BE2C (cell line): ENCODE data around the gene AK4.
"Not testable (repeated sequence)": the region's sequence is repeated elsewhere in the genome, so short reads cannot be mapped to it uniquely, and the experiment has no call there.

Source experiments
- DNase-seq: peaks from one replicate; pipeline ENCODE4 v3.0.0-alpha.2; 2020
- H3K27me3 ChIP-seq: fragments of 250-450 bp; sonication (Bioruptor Pico); 2 replicates; pipeline ENCODE4 v1.5.1; 2020; ENCODE audit warnings: mild to moderate bottlenecking
- H3K36me3 ChIP-seq: fragments of 250-450 bp; sonication (Bioruptor Pico); 2 replicates; pipeline ENCODE4 v1.5.1; 2020; ENCODE audit warnings: mild to moderate bottlenecking
- H3K4me1 ChIP-seq: fragments of 250-450 bp; sonication (Bioruptor Pico); 2 replicates; pipeline ENCODE4 v1.5.1; 2020
- H3K4me3 ChIP-seq: 2 replicates; pipeline ENCODE4 v1.5.1; 2011; ENCODE audit warnings: low read depth, low read length
- H3K9me3 ChIP-seq: fragments of 250-450 bp; sonication (Bioruptor Pico); 2 replicates; pipeline ENCODE4 v1.5.1; 2020
- CTCF ChIP-seq: IDR thresholded peaks from 2 replicates; pipeline ENCODE4 v1.5.1; 2012; ENCODE audit warnings: mild to moderate bottlenecking, low read depth, low read length

AK4 gene

GRCh38 chr1:65112811-65113210 lies 35.2 kb upstream of the AK4 start:
- Histone ChIP-seq H3K4me3 (no peak overlapping the region), H3K4me1 (no peaks in the 10 kb centered on the region), H3K27me3 (no peaks in the 10 kb centered on the region), H3K9me3 (no peaks in the 10 kb centered on the region), H3K36me3 (no peaks in the 10 kb centered on the region)
- TF ChIP-seq CTCF = no peak
- DNase-seq = no peak

GRCh38 chr1:65113298-65113697 lies 34.7 kb upstream of the AK4 start:
- no peak for DNase-seq
- no peak for TF ChIP-seq CTCF

GRCh38 chr1:65114322-65114721 lies 33.7 kb upstream of the AK4 start:
- no peak for TF ChIP-seq CTCF
- DNase-seq = peak; percentile 13
- Histone ChIP-seq H3K4me1 (no peaks in the 10 kb centered on the region), H3K9me3 (no peaks in the 10 kb centered on the region), H3K4me3 (no peak overlapping the region), H3K27me3 (no peaks in the 10 kb centered on the region), H3K36me3 (no peaks in the 10 kb centered on the region)

More at GRCh38 chr1:65113298-65113697, 34.7 kb upstream of the AK4 start:
- no peaks in the 10 kb centered on the region for H3K9me3 ChIP-seq
- H3K4me1 ChIP-seq = no peaks in the 10 kb centered on the region
- no peaks in the 10 kb centered on the region for H3K36me3 ChIP-seq
- H3K4me3 ChIP-seq = no peak overlapping the region
- no peaks in the 10 kb centered on the region for H3K27me3 ChIP-seq

GRCh38 chr1:65119951-65120350 lies 28.1 kb upstream of the AK4 start:
- Histone ChIP-seq H3K36me3 (no peaks in the 10 kb centered on the region), H3K4me1 (no peaks in the 10 kb centered on the region), H3K4me3 (no peak overlapping the region), H3K27me3 (no peaks in the 10 kb centered on the region), H3K9me3 (no peaks in the 10 kb centered on the region)
- DNase-seq = no peak
- TF ChIP-seq CTCF = no peak

- H3K4me1 ChIP-seq, H3K4me3 ChIP-seq, H3K27me3 ChIP-seq, H3K9me3 ChIP-seq, DNase-seq, H3K36me3 ChIP-seq: not testable (repeated sequence)
These were observed 18.9 kb upstream of the AK4 start for GRCh38 chr1:65129104-65129503.

- no peaks in the 10 kb centered on the region for H3K4me1 ChIP-seq
- TF ChIP-seq CTCF = no peak
- no peak for DNase-seq
- H3K4me3 ChIP-seq = no peak overlapping the region
- H3K27me3 ChIP-seq = no peaks in the 10 kb centered on the region
- no peaks in the 10 kb centered on the region for H3K36me3 ChIP-seq
- no peaks in the 10 kb centered on the region for H3K9me3 ChIP-seq
These were observed 9.5 kb upstream of the AK4 start for GRCh38 chr1:65138524-65138923.

GRCh38 chr1:65139793-65140192 lies 8.2 kb upstream of the AK4 start:
- H3K4me1 ChIP-seq, H3K4me3 ChIP-seq, H3K36me3 ChIP-seq, H3K9me3 ChIP-seq, H3K27me3 ChIP-seq, DNase-seq: not testable (repeated sequence)
